PFSK-1 (cell line): Measurements from ENCODE around the gene FUT6.

Experiments
- FOXP2 ChIP-seq: optimal IDR thresholded peaks from 2 replicates; pipeline ENCODE3; 2011; ENCODE audit warnings: borderline replicate concordance, control low read depth, inconsistent platforms; ENCODE audit not compliant: insufficient read depth; ENCODE audit errors: extremely low read length, extremely low read depth
- POLR2AphosphoS5 ChIP-seq: IDR thresholded peaks from 2 replicates; pipeline ENCODE4 v1.6.1; 2012; ENCODE audit warnings: low read depth, mild to moderate bottlenecking, control low read depth, low read length, moderate library complexity

DNA sequence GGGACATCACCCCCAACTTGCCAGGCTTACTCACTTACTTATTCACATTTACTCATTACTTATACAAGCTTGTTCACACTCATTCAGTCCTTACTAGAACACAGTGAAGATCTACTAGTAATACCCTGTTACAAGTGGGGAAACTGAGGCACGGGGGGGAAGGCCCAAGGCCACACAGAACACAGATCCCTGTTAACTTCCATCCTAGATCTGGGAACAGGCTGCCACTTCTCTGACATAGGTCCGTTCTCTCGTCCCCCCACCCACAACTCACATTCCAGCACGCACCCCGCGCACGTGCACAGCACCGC is 36.1 kb downstream of the FUT6 start:
- TF ChIP-seq POLR2AphosphoS5 (no peak), FOXP2 (no peak)
